Panc1 (cell line): Measurements from ENCODE around the gene GRIFIN. TPM values are rescaled to one million over a fixed set of nuclear protein-coding genes. Genes with fewer than 3 reads are reported as not detected.
A peak's percentile ranks its signal among the peaks of the same experiment; 100 is the strongest.

ENCODE experiments used
- ATAC-seq: fragments of 200-7000 bp; cut with Tn5 transposase; 2 replicates; pipeline ENCODE4 v1.9.1; 2020; ENCODE audit warnings: mild to moderate bottlenecking, moderate library complexity
- BruUV-seq: library from RNA; stranded (reverse); fragments of 400-500 nt; replicated peaks from 2 replicates; lab custom pipeline; 2021; lab: Mats Ljungman, UMichigan
- CTCF ChIA-PET: fragments of 300-600 bp; sonication (Branson Sonifier 250); formaldehyde crosslinking; loops from one replicate; lab custom pipeline; 2022; ENCODE audit warnings: antibody characterized with exemption; lab: Charles Lee
- POLR2A ChIA-PET: fragments of 300-600 bp; sonication (Branson Sonifier 250); formaldehyde crosslinking; loops from one replicate; lab custom pipeline; 2022; ENCODE audit warnings: antibody characterized with exemption; lab: Charles Lee
- DNase-seq: peaks from one replicate; pipeline ENCODE4 v3.0.0-alpha.2; 2010; ENCODE audit warnings: low read depth, low spot score
- H3K27ac ChIP-seq: 2 replicates; pipeline ENCODE4 v1.5.1; 2011; ENCODE audit warnings: mild to moderate bottlenecking, low read length, inconsistent platforms
- H3K27me3 ChIP-seq: fragments of 200-500 bp; sonication (Bioruptor generic); 2 replicates; pipeline ENCODE4 v1.6.0; 2014; ENCODE audit warnings: low read length, inconsistent platforms; ENCODE audit not compliant: control insufficient read depth, insufficient read depth
- H3K36me3 ChIP-seq: fragments of 200-500 bp; sonication (Bioruptor generic); 2 replicates; pipeline ENCODE4 v1.5.1; 2014; ENCODE audit warnings: inconsistent platforms, mild to moderate bottlenecking, low read length, moderate library complexity; ENCODE audit not compliant: control insufficient read depth, insufficient read depth
- H3K4me1 ChIP-seq: 2 replicates; pipeline ENCODE4 v1.5.1; 2011; ENCODE audit warnings: inconsistent platforms, mild to moderate bottlenecking, low read length, moderate library complexity; ENCODE audit not compliant: control insufficient read depth, insufficient read depth
- H3K4me3 ChIP-seq, 2 experiments: 2 replicates each; pipeline ENCODE4 v1.5.1; 2011 to 2012; ENCODE audit warnings: low read depth in 2 of 2, low read length in 2 of 2, mild to moderate bottlenecking in 2 of 2, inconsistent platforms in 1 of 2, moderate library complexity in 1 of 2
- H3K9me3 ChIP-seq: fragments of 200-500 bp; sonication (Bioruptor generic); 2 replicates; pipeline ENCODE4 v1.5.1; 2014; ENCODE audit warnings: low read depth, mild to moderate bottlenecking, inconsistent platforms, low read length, moderate library complexity; ENCODE audit not compliant: control insufficient read depth, insufficient read depth
- CTCF ChIP-seq: fragments of 450-650 bp; IDR thresholded peaks from 2 replicates; pipeline ENCODE4 v1.5.1; 2017; ENCODE audit warnings: mild to moderate bottlenecking
- POLR2AphosphoS5 ChIP-seq: IDR thresholded peaks from 2 replicates; pipeline ENCODE4 v1.6.1; 2012; ENCODE audit warnings: mild to moderate bottlenecking, low read depth, low read length, moderate library complexity
- REST ChIP-seq, 2 experiments: IDR thresholded peaks; 2 replicates each; pipeline ENCODE4 v1.6.1; 2011 to 2012; ENCODE audit warnings: low read depth in 2 of 2, control low read depth in 1 of 2, low read length in 1 of 2, mild to moderate bottlenecking in 1 of 2, moderate library complexity in 1 of 2; ENCODE audit not compliant: insufficient read depth in 1 of 2
- SIN3A ChIP-seq: IDR thresholded peaks from 2 replicates; pipeline ENCODE4 v1.6.1; 2012; ENCODE audit warnings: low read depth, mild to moderate bottlenecking, low read length, moderate library complexity, borderline replicate concordance; ENCODE audit not compliant: insufficient read depth
- TCF7L2 ChIP-seq: IDR thresholded peaks from 2 replicates; pipeline ENCODE4 v1.6.1; 2011; ENCODE audit warnings: mild to moderate bottlenecking, low read depth, low read length, inconsistent platforms
- in situ Hi-C: cut with HindIII; loops from 2 replicates; pipeline ENCODE4 v1.10.0; 2016; ENCODE audit warnings: low sequenced_read_pairs, low pct_unique_long_range_greater_than_20kb
- intact Hi-C: fragments of 100-400 bp; cut with micrococcal nuclease; formaldehyde crosslinking; loops from one replicate; pipeline ENCODE4 v1.10.0; 2022; ENCODE audit not compliant: unreplicated experiment
- total RNA-seq: library from RNA; stranded (reverse); gene quantifications from one replicate; pipeline ENCODE4 v1.2.1, GENCODE V29; 2021; ENCODE audit not compliant: unreplicated experiment

GRIFIN gene
- total RNA-seq, 1 experiment from 2014 or later: not detected

GRCh38 chr7:2488272-2488645 lies 12.1 kb upstream of the GRIFIN start:
- Histone ChIP-seq H3K27me3 (no peaks in the 10 kb centered on the region), H3K27ac (no peak overlapping the region), H3K4me3 (no peak overlapping the region), H3K9me3 (no peaks in the 10 kb centered on the region), H3K36me3 (no peaks in the 10 kb centered on the region), H3K4me1 (peaks cover 8% of the 10 kb centered on the region)
- in situ Hi-C loops: no loop called here
- ChIA-PET CTCF (interaction anchor here (0.7 to 1.3 kb wide), 2 partner anchors 20 to 222 kb away, joined by 3 to 4 read pairs; no protein-coding TSS in a partner anchor), POLR2A (no interaction called here)
- TF ChIP-seq POLR2AphosphoS5: no peak
- no peak for TF ChIP-seq CTCF
- no peak for TF ChIP-seq REST (IDR thresholded peaks at IDR 0.05; ENCODE audit: insufficient read depth in 1 of 2, low read depth in 2 of 2, low read length in 1 of 2)
- TF ChIP-seq SIN3A: no peak
- TF ChIP-seq TCF7L2: no peak
- ATAC-seq: peak; percentile 35; the same call in 1 of the 2 replicates
- DNase-seq: no peak
- intact Hi-C loops: no loop called here
- BruUV-seq: no TSS peak

- CTCF ChIA-PET: interaction anchor here (1.3 kb wide), 1 partner anchor 19 kb away, joined by 4 read pairs; no protein-coding TSS in a partner anchor
- H3K27me3 ChIP-seq: no peaks in the 10 kb centered on the region
- ATAC-seq (0 out of 2 replicates have a peak, but pooled peaks have one; percentile 4), DNase-seq (no peak)
- POLR2A ChIA-PET: no interaction called here
- in situ Hi-C loops: no loop called here
- H3K4me3 ChIP-seq: no peak overlapping the region
- intact Hi-C loops: no loop called here
- BruUV-seq: no TSS peak
- H3K4me1 ChIP-seq: peaks cover 8% of the 10 kb centered on the region
- TF ChIP-seq CTCF: no peak
- TF ChIP-seq REST (IDR thresholded peaks at IDR 0.05; ENCODE audit: insufficient read depth in 1 of 2, low read depth in 2 of 2, low read length in 1 of 2): no peak
- no peak for TF ChIP-seq TCF7L2
- TF ChIP-seq SIN3A: no peak
- TF ChIP-seq POLR2AphosphoS5: no peak
- no peak overlapping the region for H3K27ac ChIP-seq
- no peaks in the 10 kb centered on the region for H3K36me3 ChIP-seq
- peaks cover 4% of the 10 kb centered on the region; the same call in 1 of the 2 replicates for H3K9me3 ChIP-seq
Observed at GRCh38 chr7:2487586-2488271, 11.5 kb upstream of the GRIFIN start.
